Endothelial cell (in vitro differentiated cells): ENCODE measurements around the gene SLC5A1. TPM values are rescaled to one million over a fixed set of nuclear protein-coding genes. Genes with fewer than 3 reads are reported as not detected.

Source experiments
- DNase-seq: peaks from one replicate; pipeline ENCODE4 v3.0.0; 2021; ENCODE audit warnings: low spot score
- H3K27ac Mint-ChIP-seq: one replicate; pipeline ENCODE4 v1.8.0; 2021; ENCODE audit warnings: mixed read lengths, inconsistent platforms; ENCODE audit not compliant: unreplicated experiment
- H3K27me3 Mint-ChIP-seq: one replicate; pipeline ENCODE4 v1.8.0; 2021; ENCODE audit warnings: mild to moderate bottlenecking, moderate library complexity, mixed read lengths, inconsistent platforms; ENCODE audit not compliant: unreplicated experiment
- H3K36me3 Mint-ChIP-seq: one replicate; pipeline ENCODE4 v1.8.0; 2021; ENCODE audit warnings: mild to moderate bottlenecking, low read depth, mixed read lengths, inconsistent platforms; ENCODE audit not compliant: unreplicated experiment
- H3K4me1 Mint-ChIP-seq: one replicate; pipeline ENCODE4 v1.8.0; 2021; ENCODE audit warnings: mild to moderate bottlenecking, mixed read lengths, inconsistent platforms; ENCODE audit not compliant: unreplicated experiment
- H3K4me3 Mint-ChIP-seq: one replicate; pipeline ENCODE4 v1.8.0; 2021; ENCODE audit warnings: mild to moderate bottlenecking, mixed read lengths, inconsistent platforms; ENCODE audit not compliant: unreplicated experiment
- H3K9me3 Mint-ChIP-seq: one replicate; pipeline ENCODE4 v1.8.0; 2021; ENCODE audit warnings: mixed read lengths, inconsistent platforms; ENCODE audit not compliant: unreplicated experiment
- CTCF ChIP-seq: fragments of 200-600 bp; sonication (generic); IDR thresholded peaks from one replicate; pipeline ENCODE4 v1.5.0; 2021; ENCODE audit warnings: antibody characterized with exemption; ENCODE audit not compliant: unreplicated experiment
- total RNA-seq: library from RNA; stranded (reverse); fragmentation: NEBNext Ultra II Directional; extraction: Animal tissue kit (Norgen Biotek cat#: 25700); gene quantifications from one replicate; pipeline ENCODE4 v1.2.1, GENCODE V29; 2021; ENCODE audit not compliant: unreplicated experiment

Gene SLC5A1
- total RNA-seq, 1 donor from 2014 or later = 0.26 TPM

- Mint-ChIP-seq H3K4me1 (no peaks in the 10 kb centered on the region), H3K27ac (no peak overlapping the region), H3K4me3 (no peak overlapping the region), H3K27me3 (peaks cover 2% of the 10 kb centered on the region), H3K9me3 (no peaks in the 10 kb centered on the region), H3K36me3 (no peaks in the 10 kb centered on the region)
- DNase-seq = no peak
- no peak for TF ChIP-seq CTCF
Observed at GRCh38 chr22:32097018-32097417, 54.0 kb downstream of the SLC5A1 start.

DNA sequence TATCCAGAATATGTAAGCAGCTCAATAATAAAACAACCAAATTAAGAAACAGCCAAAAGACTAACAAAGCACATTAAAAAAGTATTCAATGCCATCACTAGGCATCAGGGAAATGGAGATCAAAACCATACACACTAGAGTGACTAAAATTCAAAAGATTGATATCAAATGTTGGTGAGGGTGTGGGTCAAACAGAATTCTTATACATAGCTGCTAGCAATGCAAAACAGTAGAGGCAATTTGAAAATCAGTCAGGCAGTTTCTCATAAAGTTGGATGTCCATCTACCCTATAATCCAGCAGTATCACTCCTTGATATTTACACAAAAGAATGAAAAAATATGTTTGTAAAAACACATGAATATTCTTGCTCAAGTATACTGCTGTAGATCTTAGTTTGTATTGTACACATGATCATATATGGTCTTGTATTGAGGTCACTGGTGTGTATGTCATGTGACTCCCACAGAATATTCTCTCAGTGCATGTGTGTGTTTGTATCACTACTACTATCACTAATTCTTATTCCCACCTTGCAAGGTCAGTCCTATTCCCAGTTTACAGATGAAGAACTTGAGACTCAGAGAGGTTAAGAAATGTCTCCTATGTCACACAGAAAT is 54.9 kb downstream of the SLC5A1 start:
- no peak for TF ChIP-seq CTCF
- H3K27ac Mint-ChIP-seq = no peak overlapping the region
- peaks cover 3% of the 10 kb centered on the region for H3K27me3 Mint-ChIP-seq
- H3K9me3 Mint-ChIP-seq = no peaks in the 10 kb centered on the region
- no peak for DNase-seq
- no peaks in the 10 kb centered on the region for H3K36me3 Mint-ChIP-seq
- no peaks in the 10 kb centered on the region for H3K4me1 Mint-ChIP-seq
- H3K4me3 Mint-ChIP-seq = no peak overlapping the region

DNA sequence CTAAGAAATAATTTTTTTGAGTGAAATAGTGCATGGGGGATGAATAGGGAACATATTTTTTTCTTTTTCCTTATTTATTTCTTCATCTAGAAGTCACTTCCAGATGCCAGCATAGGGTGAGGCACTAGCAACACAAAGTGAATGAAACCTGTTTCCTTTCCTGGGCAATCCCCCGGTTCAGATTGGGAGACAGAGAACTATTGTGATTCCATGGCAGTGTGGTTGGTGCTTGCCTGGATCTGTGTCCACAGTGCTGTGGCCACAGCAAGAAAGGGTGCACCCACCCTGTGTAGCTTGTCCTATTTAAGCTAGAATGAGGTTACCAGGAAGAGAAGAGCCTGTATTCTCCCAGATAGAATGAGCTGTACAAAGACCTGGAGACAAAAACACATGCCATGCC is 57.6 kb downstream of the SLC5A1 start:
- DNase-seq = no peak
- no peak overlapping the region for H3K27ac Mint-ChIP-seq
- peaks cover 1% of the 10 kb centered on the region for H3K27me3 Mint-ChIP-seq
- H3K4me3 Mint-ChIP-seq = no peak overlapping the region
- H3K4me1 Mint-ChIP-seq = no peaks in the 10 kb centered on the region
- no peaks in the 10 kb centered on the region for H3K9me3 Mint-ChIP-seq
- no peak for TF ChIP-seq CTCF
- no peaks in the 10 kb centered on the region for H3K36me3 Mint-ChIP-seq

- peak; percentile 24 for TF ChIP-seq CTCF
- no peak overlapping the region for H3K4me3 Mint-ChIP-seq
- no peaks in the 10 kb centered on the region for H3K9me3 Mint-ChIP-seq
- H3K27me3 Mint-ChIP-seq = peaks cover 4% of the 10 kb centered on the region
- no peak overlapping the region for H3K27ac Mint-ChIP-seq
- H3K4me1 Mint-ChIP-seq = no peaks in the 10 kb centered on the region
- no peak for DNase-seq
- no peaks in the 10 kb centered on the region for H3K36me3 Mint-ChIP-seq
Observed at GRCh38 chr22:32103658-32104315, 60.7 kb downstream of the SLC5A1 start.

GRCh38 chr22:32106930-32107329 is 63.9 kb downstream of the SLC5A1 start:
- Mint-ChIP-seq H3K27ac (no peak overlapping the region), H3K36me3 (no peaks in the 10 kb centered on the region), H3K27me3 (peaks cover 4% of the 10 kb centered on the region), H3K9me3 (no peaks in the 10 kb centered on the region), H3K4me1 (no peaks in the 10 kb centered on the region), H3K4me3 (no peak overlapping the region)
- DNase-seq = peak; percentile 59
- TF ChIP-seq CTCF = no peak
